HEK293T (cell line): Measurements from ENCODE around the gene TMEM184C.

Experiments
- CTCF ChIA-PET: fragments of 350-600 bp; formaldehyde crosslinking; extraction: SDS; loops from one replicate; lab custom pipeline; 2021; ENCODE audit warnings: antibody characterized with exemption, inconsistent platforms; lab: Yijun Ruan, JAX
- POLR2A ChIA-PET: fragments of 350-600 bp; formaldehyde crosslinking; extraction: SDS; loops from one replicate; lab custom pipeline; 2020; ENCODE audit warnings: antibody characterized with exemption, inconsistent platforms; lab: Yijun Ruan, JAX
- DNase-seq: peaks from one replicate; pipeline ENCODE4 v3.0.0; 2012; ENCODE audit warnings: mixed read lengths; ENCODE audit errors: extremely low spot score
- ARNT ChIP-seq: fragments of 450-650 bp; IDR thresholded peaks from 2 replicates; pipeline ENCODE4 v1.6.1; 2017; ENCODE audit warnings: mild to moderate bottlenecking
- BHLHE40 ChIP-seq: fragments of 450-650 bp; IDR thresholded peaks from 2 replicates; pipeline ENCODE4 v1.6.1; 2016; ENCODE audit warnings: mild to moderate bottlenecking, moderate library complexity, borderline replicate concordance
- CTBP1 ChIP-seq: fragments of 450-650 bp; IDR thresholded peaks from 2 replicates; pipeline ENCODE4 v1.6.1; 2016; ENCODE audit warnings: borderline replicate concordance
- ELF4 ChIP-seq: fragments of 450-650 bp; IDR thresholded peaks from 2 replicates; pipeline ENCODE4 v1.6.1; 2017; ENCODE audit warnings: antibody characterized with exemption
- FOXA1 ChIP-seq: fragments of 450-650 bp; IDR thresholded peaks from 2 replicates; pipeline ENCODE4 v1.6.1; 2016; ENCODE audit warnings: mild to moderate bottlenecking
- FOXK2 ChIP-seq: fragments of 450-650 bp; IDR thresholded peaks from 2 replicates; pipeline ENCODE4 v1.6.1; 2016; ENCODE audit warnings: mild to moderate bottlenecking
- FOXM1 ChIP-seq: fragments of 450-650 bp; IDR thresholded peaks from 2 replicates; pipeline ENCODE4 v1.6.1; 2017; ENCODE audit warnings: mild to moderate bottlenecking, borderline replicate concordance
- HDGF ChIP-seq: fragments of 450-650 bp; IDR thresholded peaks from 2 replicates; pipeline ENCODE4 v1.6.1; 2017; ENCODE audit warnings: antibody characterized with exemption, borderline replicate concordance
- L3MBTL2 ChIP-seq: fragments of 450-650 bp; conservative IDR thresholded peaks from 2 replicates; pipeline ENCODE4 v1.6.1; 2016; ENCODE audit warnings: mild to moderate bottlenecking
- LEF1 ChIP-seq: fragments of 450-650 bp; IDR thresholded peaks from 2 replicates; pipeline ENCODE4 v1.6.1; 2017; ENCODE audit warnings: mild to moderate bottlenecking, borderline replicate concordance
- NFRKB ChIP-seq: fragments of 450-650 bp; IDR thresholded peaks from 2 replicates; pipeline ENCODE4 v1.6.1; 2016; ENCODE audit warnings: mild to moderate bottlenecking, moderate library complexity
- PKNOX1 ChIP-seq: fragments of 450-650 bp; IDR thresholded peaks from 2 replicates; pipeline ENCODE4 v1.6.1; 2016
- SP1 ChIP-seq: fragments of 450-650 bp; IDR thresholded peaks from 2 replicates; pipeline ENCODE4 v1.6.1; 2017
- SUZ12 ChIP-seq: fragments of 450-650 bp; IDR thresholded peaks from 2 replicates; pipeline ENCODE4 v1.6.1; 2016; ENCODE audit warnings: mild to moderate bottlenecking
- ZNF384 ChIP-seq: fragments of 450-650 bp; IDR thresholded peaks from 2 replicates; pipeline ENCODE4 v1.6.1; 2016

Gene TMEM184C

GRCh38 chr4:147707892-147708672 lies 90.9 kb downstream of the TMEM184C start:
- POLR2A ChIA-PET, result interaction anchor here (1.0 kb wide), 1 partner anchor 23 kb away, joined by 3 read pairs; no protein-coding TSS in a partner anchor
- peak; percentile 41 for DNase-seq
- TF ChIP-seq L3MBTL2, result no peak
- 0 out of 2 replicates have a peak, but pooled peaks have one; percentile 15 for TF ChIP-seq PKNOX1
- CTCF ChIA-PET, result interaction anchor here (0.6 to 2.9 kb wide), 10 partner anchors 9 to 509 kb away, joined by 3 to 30 read pairs (median 4); partner anchors contain the start of gene PRMT9

DNA sequence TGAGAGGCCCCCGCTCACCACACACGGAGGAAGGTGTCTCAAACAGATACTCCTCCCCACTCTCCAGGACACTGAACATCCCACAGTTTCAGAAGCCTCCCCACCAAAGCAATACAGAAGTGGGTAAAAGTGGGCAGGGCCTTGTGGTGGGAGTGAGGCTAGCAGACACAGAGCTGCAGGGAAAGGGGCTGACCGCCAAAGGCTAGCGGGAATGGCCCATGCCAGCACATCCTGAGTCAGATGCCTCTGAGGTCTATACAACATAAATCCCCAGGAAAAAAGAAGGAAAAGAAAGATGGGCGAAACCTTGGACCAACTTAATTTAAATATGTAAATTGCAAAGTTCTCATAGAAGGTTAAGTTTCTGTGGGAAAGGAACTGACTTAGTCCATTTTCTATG lies 92.8 kb downstream of the TMEM184C start:
- TF ChIP-seq FOXA1, result no peak
- no peak for TF ChIP-seq HDGF
- no peak for TF ChIP-seq ZNF384
- no peak for TF ChIP-seq NFRKB
- no peak for TF ChIP-seq SP1
- TF ChIP-seq BHLHE40, result no peak
- TF ChIP-seq FOXK2, result no peak
- TF ChIP-seq ELF4, result no peak
- no peak for TF ChIP-seq CTBP1
- TF ChIP-seq L3MBTL2, result no peak
- no peak for TF ChIP-seq PKNOX1
- TF ChIP-seq FOXM1, result no peak
- no peak for TF ChIP-seq LEF1
- no peak for TF ChIP-seq ARNT
- no peak for TF ChIP-seq SUZ12
- ChIA-PET POLR2A (interaction anchor here (1.6 kb wide), 1 partner anchor 26 kb away, joined by 4 read pairs; the partner anchor contains the start of gene PRMT9), CTCF (interaction anchor here (0.6 to 2.9 kb wide), 5 partner anchors 53 to 157 kb away, joined by 3 to 30 read pairs (median 3); no protein-coding TSS in a partner anchor)
- no peak for DNase-seq

- TF ChIP-seq FOXK2, result no peak
- TF ChIP-seq HDGF, result no peak
- TF ChIP-seq FOXA1, result no peak
- no peak for TF ChIP-seq FOXM1
- TF ChIP-seq ZNF384, result no peak
- no peak for TF ChIP-seq SUZ12
- TF ChIP-seq L3MBTL2, result no peak
- TF ChIP-seq CTBP1, result no peak
- no peak for TF ChIP-seq ELF4
- TF ChIP-seq SP1, result no peak
- no peak for DNase-seq
- ChIA-PET POLR2A (interaction anchor here (2.3 to 2.9 kb wide), 2 partner anchors 17 to 31 kb away, joined by 15 read pairs; partner anchors contain the start of genes ARHGAP10 and PRMT9), CTCF (no interaction called here)
These were observed 97.6 kb downstream of the TMEM184C start for GRCh38 chr4:147714575-147715401.

DNA sequence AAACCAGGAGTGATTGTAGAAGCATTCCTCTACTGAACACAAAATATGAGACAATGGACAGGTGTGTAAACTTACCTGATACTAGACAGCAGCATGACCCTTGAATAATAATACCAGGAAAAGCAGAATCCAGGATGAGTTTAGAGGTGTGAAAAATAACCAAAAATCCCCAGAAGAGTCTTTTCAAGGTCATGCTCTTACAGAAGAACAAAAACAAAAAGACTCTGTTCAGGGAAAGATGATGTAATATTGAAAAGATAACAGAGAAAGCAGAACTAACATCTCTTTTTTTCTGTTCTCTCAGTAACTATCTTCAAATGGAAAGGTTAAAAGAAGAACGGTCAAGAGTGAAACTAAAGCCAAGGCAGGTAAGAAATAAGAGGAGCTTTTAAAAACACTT lies 100.7 kb downstream of the TMEM184C start:
- ChIA-PET POLR2A (interaction anchor here (1.9 kb wide), 1 partner anchor 14 kb away, joined by 6 read pairs; the partner anchor contains the start of gene ARHGAP10), CTCF (no interaction called here)
- TF ChIP-seq FOXA1 (no peak), L3MBTL2 (no peak), PKNOX1 (no peak), ARNT (no peak), LEF1 (no peak)
- DNase-seq, result no peak
